Measurements from ENCODE around the gene FTL.

DNA sequence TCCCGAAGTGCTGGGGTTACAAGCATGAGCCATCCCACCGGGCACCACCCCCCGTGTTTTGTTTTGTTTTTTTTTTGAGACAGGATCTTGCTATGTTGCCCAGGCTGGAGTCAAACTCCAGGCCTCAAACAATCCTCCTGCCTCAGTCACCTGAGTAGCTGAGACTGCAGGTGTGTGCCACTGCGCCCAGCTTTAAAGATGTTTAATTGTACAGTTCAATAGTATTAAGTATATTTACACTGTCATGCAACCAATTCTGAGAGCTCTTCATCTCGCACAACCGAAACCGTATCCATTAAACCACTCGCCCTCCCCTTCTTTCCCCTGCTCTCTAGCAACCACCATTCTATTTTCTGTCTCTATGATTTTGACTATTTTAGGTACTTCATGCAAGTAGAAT lies 49.4 kb upstream of the FTL start:
- TF ChIP-seq, protein P1, sequence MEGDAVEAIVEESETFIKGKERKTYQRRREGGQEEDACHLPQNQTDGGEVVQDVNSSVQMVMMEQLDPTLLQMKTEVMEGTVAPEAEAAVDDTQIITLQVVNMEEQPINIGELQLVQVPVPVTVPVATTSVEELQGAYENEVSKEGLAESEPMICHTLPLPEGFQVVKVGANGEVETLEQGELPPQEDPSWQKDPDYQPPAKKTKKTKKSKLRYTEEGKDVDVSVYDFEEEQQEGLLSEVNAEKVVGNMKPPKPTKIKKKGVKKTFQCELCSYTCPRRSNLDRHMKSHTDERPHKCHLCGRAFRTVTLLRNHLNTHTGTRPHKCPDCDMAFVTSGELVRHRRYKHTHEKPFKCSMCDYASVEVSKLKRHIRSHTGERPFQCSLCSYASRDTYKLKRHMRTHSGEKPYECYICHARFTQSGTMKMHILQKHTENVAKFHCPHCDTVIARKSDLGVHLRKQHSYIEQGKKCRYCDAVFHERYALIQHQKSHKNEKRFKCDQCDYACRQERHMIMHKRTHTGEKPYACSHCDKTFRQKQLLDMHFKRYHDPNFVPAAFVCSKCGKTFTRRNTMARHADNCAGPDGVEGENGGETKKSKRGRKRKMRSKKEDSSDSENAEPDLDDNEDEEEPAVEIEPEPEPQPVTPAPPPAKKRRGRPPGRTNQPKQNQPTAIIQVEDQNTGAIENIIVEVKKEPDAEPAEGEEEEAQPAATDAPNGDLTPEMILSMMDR (conservative IDR thresholded peaks at IDR 0.05 in 1 of 2, IDR thresholded peaks at IDR 0.05 in 1 of 2; ENCODE audit: extremely low read depth in 1 of 2, insufficient read depth in 1 of 2, low read depth in 1 of 2, low read length in 2 of 2) = no peak
- TF ChIP-seq EZH2 (IDR thresholded peaks at IDR 0.05; ENCODE audit: borderline replicate concordance, low read length) = no peak

All from mammary epithelial cell (primary cell).